Peyer's patch (tissue), 4 donors: ENCODE results near the gene RAC3.

Experiments
- CTCF ChIP-seq, 6 experiments: fragments of 450-650 bp in 4 of 6; fragments of 200-600 bp in 2 of 6; sonication (generic) in 1 of 6; IDR thresholded peaks; one replicate each; pipeline ENCODE4 v1.5.1; 2017 to 2019; ENCODE audit warnings: antibody characterized with exemption in 6 of 6, mild to moderate bottlenecking in 3 of 6, moderate library complexity in 1 of 6
- POLR2A ChIP-seq, 2 donors: fragments of 450-650 bp; IDR thresholded peaks; one replicate each; pipeline ENCODE4 v1.5.1; 2017; ENCODE audit warnings: antibody characterized with exemption in 2 of 2, mild to moderate bottlenecking in 2 of 2, moderate library complexity in 2 of 2

GRCh38 chr17:82058230-82058854, 26.9 kb downstream of the RAC3 start:
- TF ChIP-seq CTCF (IDR thresholded peaks at IDR 0.05) (no peak), POLR2A (IDR thresholded peaks at IDR 0.05) (no peak)
